GM12865 (cell line): Measurements from ENCODE around the gene EPB41L4B.
A peak's percentile ranks its signal among the peaks of the same experiment; 100 is the strongest.

ENCODE experiments used
- DNase-seq: peaks from one replicate; pipeline ENCODE4 v3.0.0; 2010; ENCODE audit warnings: low read depth
- H3K4me3 ChIP-seq: 2 replicates; pipeline ENCODE4 v1.5.1; 2011; ENCODE audit warnings: mild to moderate bottlenecking, low read depth, low read length, control low read depth
- CTCF ChIP-seq: IDR thresholded peaks from 2 replicates; pipeline ENCODE4 v1.5.1; 2011; ENCODE audit warnings: low read length, control low read depth, low read depth, inconsistent platforms; ENCODE audit not compliant: insufficient read depth; ENCODE audit errors: missing control alignments

EPB41L4B gene

GRCh38 chr9:109315480-109316206 lies 5.2 kb downstream of the EPB41L4B start:
- DNase-seq = no peak
- TF ChIP-seq CTCF = no peak
- H3K4me3 ChIP-seq = no peak overlapping the region

DNA sequence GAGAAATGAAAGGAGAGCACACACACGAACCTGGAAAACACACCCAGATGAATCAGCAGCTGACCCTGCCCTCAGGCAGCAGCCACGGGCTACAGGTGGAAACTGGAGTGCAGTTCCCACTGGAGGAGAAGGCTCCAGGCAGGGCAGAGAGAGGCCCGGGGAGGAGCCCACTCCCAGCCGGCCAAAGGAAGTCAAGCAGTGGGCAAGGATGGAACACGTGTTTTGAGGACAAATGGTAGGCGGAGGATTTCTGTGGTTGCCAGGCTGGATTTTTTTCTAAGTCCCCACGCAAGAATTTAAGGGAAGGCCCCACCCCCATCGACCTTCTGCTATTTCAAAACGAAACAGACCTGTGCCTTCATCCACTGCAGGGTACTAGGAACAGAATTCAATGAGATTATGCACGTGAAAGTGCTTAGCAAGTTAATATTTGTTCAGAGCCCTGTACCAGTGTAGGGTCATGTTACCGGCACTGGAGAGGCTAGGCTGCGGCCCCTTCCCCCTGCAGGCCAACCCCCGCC lies 6.8 kb downstream of the EPB41L4B start:
- no peak for DNase-seq
- H3K4me3 ChIP-seq = no peak overlapping the region
- TF ChIP-seq CTCF = no peak

DNA sequence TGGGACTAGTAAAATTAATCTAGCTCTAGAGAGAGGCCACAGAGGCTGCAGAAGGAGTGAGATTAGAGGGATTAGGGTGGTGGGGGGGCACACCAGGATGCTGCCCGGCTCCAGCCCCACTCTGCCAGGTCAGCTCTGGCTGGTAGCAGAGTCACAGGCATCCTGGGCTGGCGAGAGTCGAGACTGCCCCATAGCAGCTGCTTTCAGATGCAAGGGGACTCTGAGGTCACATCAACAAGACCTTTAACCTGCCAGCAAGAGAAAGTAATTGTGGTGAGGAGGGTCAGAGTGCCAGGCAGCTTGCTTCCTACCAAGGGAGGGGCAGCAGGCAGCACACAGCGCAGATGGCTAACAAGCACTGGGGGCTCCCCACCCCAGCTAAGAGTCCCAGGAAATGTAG lies 7.5 kb downstream of the EPB41L4B start:
- DNase-seq = no peak
- H3K4me3 ChIP-seq = no peak overlapping the region
- no peak for TF ChIP-seq CTCF

GRCh38 chr9:109312783-109313182 lies 8.1 kb downstream of the EPB41L4B start:
- H3K4me3 ChIP-seq = no peak overlapping the region
- DNase-seq = no peak
- no peak for TF ChIP-seq CTCF

DNA sequence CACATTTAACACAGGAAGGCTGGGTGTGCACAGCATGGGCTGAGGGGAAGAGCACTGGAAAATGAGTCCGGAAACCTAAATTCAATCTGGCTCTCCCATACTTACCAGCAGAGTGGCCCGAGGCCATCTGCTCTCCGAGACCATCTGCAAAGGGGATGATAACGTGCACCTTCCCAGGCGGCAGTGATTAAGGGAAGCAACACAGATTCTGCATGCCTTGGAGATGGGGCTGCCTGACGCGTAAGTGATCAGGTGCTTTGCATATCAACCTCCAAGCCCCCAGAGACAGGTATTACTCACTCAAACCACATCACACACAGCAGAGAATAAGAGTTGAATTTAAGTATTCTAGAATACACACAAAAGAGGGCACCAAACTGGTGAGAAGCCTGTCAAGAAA lies 9.1 kb downstream of the EPB41L4B start:
- DNase-seq = peak; percentile 52
- TF ChIP-seq CTCF = no peak
- H3K4me3 ChIP-seq = no peak overlapping the region

- H3K4me3 ChIP-seq = no peak overlapping the region
- TF ChIP-seq CTCF = no peak
- no peak for DNase-seq
These were observed 9.6 kb downstream of the EPB41L4B start for GRCh38 chr9:109311286-109311685.

DNA sequence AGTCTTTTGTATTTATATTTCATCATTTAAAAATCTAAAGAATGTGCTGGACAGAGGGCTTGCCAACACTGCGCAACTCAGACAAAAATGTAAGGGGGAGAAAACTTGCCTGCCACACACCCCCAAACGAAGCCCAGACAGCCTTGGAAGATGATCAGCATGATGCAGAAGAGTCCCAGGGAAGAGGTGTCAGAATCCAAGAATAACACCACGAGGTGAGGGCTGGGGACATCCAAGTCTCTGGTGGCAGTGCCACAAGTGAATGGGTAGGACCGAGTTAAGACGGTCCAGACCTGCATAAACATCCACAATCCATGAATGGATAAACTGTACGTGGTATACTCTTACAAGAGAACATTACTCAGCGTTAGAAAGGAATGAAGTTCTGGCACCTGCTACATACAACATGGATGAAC lies 10.4 kb downstream of the EPB41L4B start:
- no peak for TF ChIP-seq CTCF
- DNase-seq = no peak
- no peak overlapping the region for H3K4me3 ChIP-seq
